Fibroblast of skin of scalp (primary cell): ENCODE measurements around the gene LILRB4. TPM values are rescaled to one million over a fixed set of nuclear protein-coding genes. Genes with fewer than 3 reads are reported as not detected.
"Not testable (repeated sequence)": the region's sequence is repeated elsewhere in the genome, so short reads cannot be mapped to it uniquely, and the experiment has no call there.

Source experiments
- DNase-seq: peaks from one replicate; pipeline ENCODE4 v3.0.0-alpha.2; 2013
- polyA plus RNA-seq, 2 experiments: library from polyadenylated mRNA; unstranded; fragments of 120-200 nt; gene quantifications; one replicate each; pipeline ENCODE4 v1.2.1, GENCODE V29; 2013; ENCODE audit not compliant: insufficient read length in 2 of 2

LILRB4 gene
- polyA plus RNA-seq (2013, experiment 1 of 2; ENCODE audit: insufficient read length), result not detected
- 0.21 TPM for polyA plus RNA-seq (2013, experiment 2 of 2; ENCODE audit: insufficient read length)

GRCh38 chr19:54662730-54663129, at the start of gene LILRB4:
LILRB4 (plus strand) TSS chr19:54662985; CDS start chr19:54663034, 49 bp downstream.
- no peak for DNase-seq

- DNase-seq, result no peak
These were observed 48.1 kb upstream of the LILRB4 start for GRCh38 chr19:54614726-54615125.

DNA sequence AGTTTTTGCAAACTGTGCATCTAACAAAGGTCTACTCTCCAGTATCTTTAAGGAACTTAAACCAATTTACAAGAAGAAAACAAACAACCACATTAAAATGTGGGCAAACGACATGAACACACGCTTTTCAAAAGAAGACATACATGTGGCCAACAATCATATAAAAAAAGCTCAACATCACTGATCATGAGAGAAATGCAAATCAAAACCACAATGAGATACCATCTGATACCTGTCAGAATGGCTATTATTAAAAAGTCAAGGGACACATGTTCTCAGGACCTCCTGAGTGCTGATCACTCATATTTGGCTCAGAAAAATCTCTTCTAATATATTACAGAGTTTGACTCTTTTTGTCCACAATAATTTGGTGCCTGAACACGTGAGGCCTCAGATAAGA, 46.7 kb upstream of the LILRB4 start:
- no peak for DNase-seq

- DNase-seq, result no peak
These were observed 45.8 kb upstream of the LILRB4 start for GRCh38 chr19:54616821-54617560.

- DNase-seq, result no peak
These were observed 42.3 kb upstream of the LILRB4 start for GRCh38 chr19:54620464-54620863.

DNA sequence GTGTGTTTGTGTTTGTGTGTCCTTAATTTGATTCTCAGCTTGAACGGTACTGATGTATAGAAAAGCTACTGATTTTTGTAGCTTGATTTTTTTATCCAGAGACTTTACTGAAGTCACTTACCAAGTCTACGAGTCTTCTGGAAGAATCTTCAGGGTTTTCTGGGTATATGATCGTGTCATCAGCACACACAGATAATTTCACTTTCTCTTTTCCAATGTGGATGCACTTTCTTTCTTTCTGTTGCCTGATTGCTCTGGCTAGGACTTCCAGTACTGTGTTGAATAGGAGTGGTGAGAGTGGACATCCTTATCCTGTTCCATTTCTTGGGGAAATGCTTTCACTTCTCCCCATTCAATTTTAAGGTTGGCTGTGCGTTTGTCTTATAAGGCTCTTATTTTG, 40.4 kb upstream of the LILRB4 start:
- DNase-seq, result no peak

DNA sequence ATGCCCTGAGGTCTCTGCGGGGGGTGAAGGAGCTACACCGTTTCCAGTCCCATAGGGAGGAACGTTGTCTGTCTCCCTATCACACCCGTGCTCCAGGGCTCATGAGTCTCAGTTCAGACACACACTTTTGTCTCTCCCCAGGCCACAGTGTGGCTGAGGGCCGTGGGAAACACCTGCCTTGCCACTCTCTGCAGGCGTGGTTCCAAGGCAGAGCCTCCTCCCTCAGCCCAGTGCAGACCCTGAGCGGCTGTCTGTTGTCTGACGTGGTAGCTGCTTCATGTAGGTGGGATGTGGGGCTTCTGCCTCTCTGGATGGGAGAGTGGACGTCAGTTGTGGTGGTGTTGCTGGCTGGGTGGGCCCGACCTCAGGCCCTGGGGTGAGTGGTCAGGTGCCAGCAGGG, 38.6 kb upstream of the LILRB4 start:
- not testable (repeated sequence) for DNase-seq

GRCh38 chr19:54624934-54625730, 37.7 kb upstream of the LILRB4 start:
- not testable (repeated sequence) for DNase-seq

GRCh38 chr19:54626757-54627156, 36.0 kb upstream of the LILRB4 start:
- DNase-seq, result no peak

DNA sequence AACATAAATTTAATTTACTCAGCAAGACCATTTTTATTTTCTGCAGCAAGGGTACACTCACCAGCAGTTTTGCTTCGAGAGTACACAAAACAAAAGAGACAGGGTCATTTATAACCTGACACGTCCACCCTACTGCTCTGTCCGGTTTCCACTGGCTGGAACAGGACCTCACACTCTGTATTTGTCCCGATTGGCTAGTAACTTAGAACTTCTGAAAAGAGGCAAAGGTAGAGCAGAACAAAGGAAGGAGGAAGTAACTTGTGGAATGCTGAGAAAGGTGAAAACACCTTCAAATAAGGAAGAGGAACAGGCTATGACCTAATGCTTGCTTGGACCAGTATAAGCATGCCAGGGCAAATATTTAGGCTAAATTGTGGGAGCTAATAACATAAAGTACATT, 34.9 kb upstream of the LILRB4 start:
- not testable (repeated sequence) for DNase-seq

DNA sequence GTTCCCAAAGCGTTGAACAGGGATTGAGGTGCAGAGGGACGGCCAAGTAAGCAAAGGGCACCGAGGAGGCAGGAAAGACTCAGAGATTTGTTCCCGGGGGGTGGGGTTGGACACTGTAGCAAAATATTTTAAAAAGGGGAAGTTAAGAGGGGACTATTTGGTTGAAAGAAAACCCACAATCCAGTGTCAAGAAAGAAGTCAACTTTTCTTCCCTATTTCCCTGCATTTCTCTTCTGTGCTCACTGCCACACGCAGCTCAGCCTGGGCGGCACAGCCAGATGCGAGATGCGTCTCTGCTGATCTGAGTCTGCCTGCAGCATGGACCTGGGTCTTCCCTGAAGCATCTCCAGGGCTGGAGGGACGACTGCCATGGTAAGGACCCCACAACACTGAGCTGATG, 32.5 kb upstream of the LILRB4 start, which contains the start of gene LILRB1:
Gene LILRB1 (plus strand): TSS at position 223 of the 400 bp plus-strand sequence. CDS start 590 bp downstream, outside the sequence.
- DNase-seq, result not testable (repeated sequence)

DNA sequence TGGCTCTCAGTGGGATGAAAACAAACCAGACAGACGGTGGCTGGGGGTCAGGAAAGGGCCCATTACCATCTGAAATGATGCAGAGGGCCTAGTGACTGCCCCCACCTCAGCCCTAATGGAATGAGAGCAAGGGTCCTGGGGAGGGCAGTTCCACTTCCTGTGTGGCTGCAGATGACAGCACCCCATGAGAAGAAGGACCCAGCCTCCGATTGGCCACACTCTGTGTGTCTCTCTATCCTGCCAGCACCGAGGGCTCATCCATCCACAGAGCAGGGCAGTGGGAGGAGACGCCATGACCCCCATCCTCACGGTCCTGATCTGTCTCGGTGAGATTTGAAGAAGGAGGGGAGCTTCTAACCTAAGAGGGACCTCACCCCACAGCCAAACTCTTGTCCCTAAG, 32.0 kb upstream of the LILRB4 start:
- DNase-seq, result no peak

- not testable (repeated sequence) for DNase-seq
These were observed 31.1 kb upstream of the LILRB4 start for GRCh38 chr19:54631489-54632337.

- DNase-seq, result not testable (repeated sequence)
These were observed 30.3 kb upstream of the LILRB4 start for GRCh38 chr19:54632517-54632916.

DNA sequence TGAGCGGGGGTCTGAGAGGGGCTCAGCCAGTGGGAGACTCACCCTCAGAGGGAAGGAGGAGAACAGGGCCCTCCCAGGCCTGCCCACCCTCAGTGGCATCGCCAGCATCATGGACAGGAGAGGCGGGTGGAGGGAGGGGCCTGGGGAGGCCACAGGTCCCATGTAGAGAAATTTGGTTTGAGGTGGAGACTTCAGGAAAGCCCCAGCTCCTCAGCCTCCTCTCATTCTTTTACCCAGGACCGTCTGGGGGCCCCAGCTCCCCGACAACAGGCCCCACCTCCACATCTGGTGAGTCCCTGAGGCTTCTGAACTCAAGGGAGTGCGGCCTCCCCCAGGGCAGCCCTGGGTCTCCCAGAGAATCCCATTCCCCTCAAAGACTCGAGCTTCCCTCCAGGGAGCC, 29.4 kb upstream of the LILRB4 start:
- DNase-seq, result no peak

- DNase-seq, result not testable (repeated sequence)
These were observed 26.7 kb upstream of the LILRB4 start for GRCh38 chr19:54636081-54636480.

- DNase-seq, result no peak
These were observed 24.1 kb upstream of the LILRB4 start for GRCh38 chr19:54638683-54639082.

DNA sequence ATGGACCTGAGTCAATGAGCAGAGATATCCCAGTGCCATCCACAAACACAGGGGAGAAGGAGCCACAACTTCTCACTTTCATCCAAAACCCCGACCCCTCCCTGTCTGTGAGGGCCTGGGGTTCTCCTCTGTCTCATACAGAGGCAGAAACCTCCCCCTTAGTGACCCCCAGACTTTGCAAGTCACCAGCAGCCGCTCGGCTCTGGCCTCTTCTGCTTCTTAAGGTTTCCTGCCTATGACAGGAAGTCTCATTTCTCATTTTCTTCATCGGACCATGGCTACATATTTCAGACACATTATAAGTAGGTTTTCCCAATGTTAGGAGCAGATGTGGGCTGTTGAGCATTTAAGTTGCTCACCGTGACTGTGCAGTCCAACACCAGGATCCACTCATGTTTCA, 19.8 kb upstream of the LILRB4 start:
- not testable (repeated sequence) for DNase-seq

- not testable (repeated sequence) for DNase-seq
These were observed 19.2 kb upstream of the LILRB4 start for GRCh38 chr19:54643583-54643982.

GRCh38 chr19:54644056-54644455, 18.7 kb upstream of the LILRB4 start:
- no peak for DNase-seq

DNA sequence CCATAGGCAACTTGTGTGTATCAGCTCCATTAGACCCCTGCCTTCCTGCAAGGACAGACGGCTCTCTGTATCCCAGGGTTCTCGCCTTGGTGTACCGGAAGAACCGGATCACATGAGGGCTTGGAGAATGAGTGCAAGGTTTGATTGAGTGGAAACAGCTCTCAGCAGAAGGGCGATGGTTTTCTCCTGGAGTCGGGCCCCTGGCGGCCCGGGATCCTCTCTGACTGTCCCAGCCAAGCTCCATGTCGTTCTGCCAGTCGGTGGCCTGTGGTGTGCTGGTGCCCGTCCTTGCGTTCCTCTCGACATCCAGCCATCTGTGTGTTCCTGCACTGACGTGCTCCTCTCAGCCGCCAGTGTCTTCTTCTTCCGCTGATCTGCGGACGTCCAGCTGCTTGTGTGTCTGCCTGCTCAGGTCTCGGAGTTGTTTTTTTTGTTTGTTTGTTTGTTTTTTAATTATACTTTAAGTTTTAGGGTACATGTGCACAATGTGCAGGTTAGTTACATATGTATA, 16.4 kb upstream of the LILRB4 start:
- DNase-seq, result no peak

DNA sequence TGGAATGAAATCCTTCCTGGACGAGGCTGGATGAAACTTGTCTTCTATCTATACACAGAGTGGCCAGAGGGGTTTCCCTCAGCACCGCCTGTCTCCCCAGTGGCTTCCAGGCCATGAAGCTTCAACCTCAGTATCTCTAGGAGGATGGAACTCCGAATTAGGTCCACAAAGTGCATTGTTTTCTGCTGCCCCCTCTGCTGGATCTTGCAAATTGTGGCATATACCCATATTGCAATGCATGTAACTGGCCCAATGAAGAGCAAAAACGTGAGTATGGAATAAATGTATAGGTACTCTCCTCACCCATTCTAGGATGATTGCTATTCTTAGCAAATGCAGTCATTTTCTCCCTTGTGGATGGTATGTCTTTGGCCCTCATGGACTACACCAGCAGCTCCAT, 14.7 kb upstream of the LILRB4 start:
- no peak for DNase-seq
